ENCODE results near the gene PACS1.
A peak's percentile ranks its signal among the peaks of the same experiment; 100 is the strongest.
"Not testable (repeated sequence)": the region's sequence is repeated elsewhere in the genome, so short reads cannot be mapped to it uniquely, and the experiment has no call there.

PACS1 gene

GRCh38 chr11:66112041-66112491 is 42.0 kb downstream of the PACS1 start:
- DNase-seq: no peak

- no peak for DNase-seq
Observed at GRCh38 chr11:66112601-66113499, 42.8 kb downstream of the PACS1 start.

GRCh38 chr11:66114957-66115356 is 44.9 kb downstream of the PACS1 start:
- DNase-seq: not testable (repeated sequence)

- DNase-seq: no peak
Observed at GRCh38 chr11:66115638-66116301, 45.7 kb downstream of the PACS1 start.

GRCh38 chr11:66116576-66117361 is 46.7 kb downstream of the PACS1 start:
- DNase-seq: no peak

GRCh38 chr11:66118847-66119246 is 48.8 kb downstream of the PACS1 start:
- DNase-seq: no peak

GRCh38 chr11:66119348-66120133 is 49.5 kb downstream of the PACS1 start:
- DNase-seq: no peak

GRCh38 chr11:66121466-66121865 is 51.4 kb downstream of the PACS1 start:
- DNase-seq: no peak

GRCh38 chr11:66123902-66124301 is 53.8 kb downstream of the PACS1 start:
- DNase-seq: no peak

GRCh38 chr11:66124564-66124963 is 54.5 kb downstream of the PACS1 start:
- no peak for DNase-seq

- no peak for DNase-seq
Observed at GRCh38 chr11:66126064-66126463, 56.0 kb downstream of the PACS1 start.

GRCh38 chr11:66126808-66127555 is 56.9 kb downstream of the PACS1 start:
- peak; percentile 69 for DNase-seq

GRCh38 chr11:66130978-66131377 is 60.9 kb downstream of the PACS1 start:
- DNase-seq: no peak

GRCh38 chr11:66131937-66132632 is 62.0 kb downstream of the PACS1 start:
- DNase-seq: peak; percentile 5

- peak; percentile 95 for DNase-seq
Observed at GRCh38 chr11:66133216-66133775, 63.2 kb downstream of the PACS1 start.

- DNase-seq: no peak
Observed at GRCh38 chr11:66136752-66137123, 66.7 kb downstream of the PACS1 start.

GRCh38 chr11:66139817-66140404 is 69.8 kb downstream of the PACS1 start:
- DNase-seq: no peak

GRCh38 chr11:66142370-66143263 is 72.5 kb downstream of the PACS1 start:
- DNase-seq: peak; percentile 79

GRCh38 chr11:66143264-66143566 is 73.1 kb downstream of the PACS1 start:
- no peak for DNase-seq

All from NCI-H2171 treated with DMSO at 0.1 percent for 48 hours (cell line).